H9 (cell line): ENCODE data around the gene OPRL1. TPM values are rescaled to one million over a fixed set of nuclear protein-coding genes. Genes with fewer than 3 reads are reported as not detected.
A peak's percentile ranks its signal among the peaks of the same experiment; 100 is the strongest.

Experiments used
- DNase-seq: peaks from one replicate; pipeline ENCODE4 v3.0.0-alpha.2; 2017
- H2AFZ ChIP-seq: one replicate; pipeline ENCODE4 v1.6.1; 2013; ENCODE audit warnings: mild to moderate bottlenecking, low read length, control low read depth, moderate library complexity
- H2AK5ac ChIP-seq: 2 replicates; pipeline ENCODE4 v1.6.1; 2013; ENCODE audit warnings: low read length, control low read depth, mixed read lengths; ENCODE audit not compliant: insufficient read length
- H2BK120ac ChIP-seq: one replicate; pipeline ENCODE4 v1.6.1; 2013; ENCODE audit warnings: low read depth, mild to moderate bottlenecking, low read length, control low read depth, inconsistent platforms; ENCODE audit not compliant: poor library complexity, severe bottlenecking
- H2BK12ac ChIP-seq: 2 replicates; pipeline ENCODE4 v1.6.1; 2013; ENCODE audit warnings: low read length, control low read depth, mixed read lengths, low read depth; ENCODE audit not compliant: insufficient read length
- H2BK15ac ChIP-seq: 2 replicates; pipeline ENCODE4 v1.6.1; 2013; ENCODE audit warnings: low read depth, low read length, control low read depth
- H2BK20ac ChIP-seq: one replicate; pipeline ENCODE4 v1.6.1; 2013; ENCODE audit warnings: low read depth, mild to moderate bottlenecking, low read length, control low read depth, inconsistent platforms; ENCODE audit not compliant: poor library complexity, severe bottlenecking
- H2BK5ac ChIP-seq: 2 replicates; pipeline ENCODE4 v1.6.1; 2013; ENCODE audit warnings: low read length, control low read depth, mixed read lengths; ENCODE audit not compliant: insufficient read length
- H3K14ac ChIP-seq: 2 replicates; pipeline ENCODE4 v1.6.1; 2013; ENCODE audit warnings: low read length, control low read depth; ENCODE audit not compliant: insufficient read depth
- H3K18ac ChIP-seq: 2 replicates; pipeline ENCODE4 v1.6.1; 2013; ENCODE audit warnings: low read depth, mild to moderate bottlenecking, mixed read lengths, low read length, control low read depth; ENCODE audit not compliant: insufficient read length
- H3K23ac ChIP-seq: 2 replicates; pipeline ENCODE4 v1.6.1; 2013; ENCODE audit warnings: low read length, control low read depth, mixed read lengths, low read depth; ENCODE audit not compliant: insufficient read length
- H3K23me2 ChIP-seq: 2 replicates; pipeline ENCODE4 v1.6.1; 2013; ENCODE audit warnings: low read depth, mild to moderate bottlenecking, mixed read lengths, low read length, control low read depth; ENCODE audit not compliant: insufficient read length, poor library complexity, severe bottlenecking
- H3K27ac ChIP-seq: 2 replicates; pipeline ENCODE4 v1.5.1; 2013; ENCODE audit warnings: low read length, control low read depth, mixed read lengths, low read depth; ENCODE audit not compliant: insufficient read length
- H3K27me3 ChIP-seq: 2 replicates; pipeline ENCODE4 v1.6.1; 2013; ENCODE audit warnings: low read length, control low read depth, inconsistent platforms; ENCODE audit not compliant: insufficient read depth
- H3K4ac ChIP-seq: 2 replicates; pipeline ENCODE4 v1.6.1; 2013; ENCODE audit warnings: low read depth, mild to moderate bottlenecking, control low read depth, inconsistent platforms, low read length, moderate library complexity
- H3K4me1 ChIP-seq: 2 replicates; pipeline ENCODE4 v1.6.1; 2013; ENCODE audit warnings: low read length, control low read depth, inconsistent platforms; ENCODE audit not compliant: insufficient read depth
- H3K4me2 ChIP-seq: 2 replicates; pipeline ENCODE4 v1.6.1; 2013; ENCODE audit warnings: low read length, control low read depth, mixed read lengths; ENCODE audit not compliant: insufficient read length, insufficient read depth
- H3K56ac ChIP-seq: 2 replicates; pipeline ENCODE4 v1.6.1; 2013; ENCODE audit warnings: low read depth, mild to moderate bottlenecking, mixed read lengths, low read length, control low read depth; ENCODE audit not compliant: insufficient read length
- H3K79me1 ChIP-seq: 2 replicates; pipeline ENCODE4 v1.6.1; 2013; ENCODE audit warnings: low read depth, mild to moderate bottlenecking, moderate library complexity, low read length, control low read depth, inconsistent platforms; ENCODE audit not compliant: insufficient read depth, poor library complexity, severe bottlenecking
- H3K79me2 ChIP-seq: 2 replicates; pipeline ENCODE4 v1.6.1; 2013; ENCODE audit warnings: low read length, control low read depth, inconsistent platforms; ENCODE audit not compliant: insufficient read depth
- H3K9ac ChIP-seq: 2 replicates; pipeline ENCODE4 v1.6.1; 2013; ENCODE audit warnings: low read length, control low read depth, mixed read lengths; ENCODE audit not compliant: insufficient read length; ENCODE audit errors: extremely low read depth
- H3K9me3 ChIP-seq: one replicate; pipeline ENCODE4 v1.6.1; 2013; ENCODE audit warnings: low read depth, low read length, inconsistent platforms; ENCODE audit not compliant: control insufficient read depth
- H3T11ph ChIP-seq: one replicate; pipeline ENCODE4 v1.6.1; 2013; ENCODE audit warnings: mild to moderate bottlenecking, low read length, control low read depth, inconsistent platforms
- H4K20me1 ChIP-seq: one replicate; pipeline ENCODE4 v1.6.1; 2013; ENCODE audit not compliant: control insufficient read depth, insufficient read length, insufficient read depth
- H4K5ac ChIP-seq: 2 replicates; pipeline ENCODE4 v1.6.1; 2013; ENCODE audit warnings: low read depth, mild to moderate bottlenecking, mixed read lengths, low read length, control low read depth; ENCODE audit not compliant: insufficient read length
- H4K8ac ChIP-seq: replicated peaks from 2 replicates; pipeline ENCODE4 v1.6.1; 2013; ENCODE audit warnings: low read length, control low read depth, mixed read lengths, low read depth; ENCODE audit not compliant: insufficient read length
- H4K91ac ChIP-seq: 2 replicates; pipeline ENCODE4 v1.6.1; 2013; ENCODE audit warnings: low read depth, mild to moderate bottlenecking, moderate library complexity, mixed read lengths, low read length, control low read depth; ENCODE audit not compliant: insufficient read length
- H3K27ac Mint-ChIP-seq, 3 experiments: 2 replicates in 2 of 3; 3 replicates in 1 of 3; pipeline ENCODE4 v1.8.0; 2020 to 2021; ENCODE audit warnings: mixed read lengths in 3 of 3, mild to moderate bottlenecking in 1 of 3, moderate library complexity in 1 of 3
- H3K27me3 Mint-ChIP-seq: 2 replicates; pipeline ENCODE4 v1.8.0; 2021; ENCODE audit warnings: low read depth, mild to moderate bottlenecking, moderate library complexity, mixed read lengths
- H3K36me3 Mint-ChIP-seq, 3 experiments: 2 replicates in 2 of 3; 3 replicates in 1 of 3; pipeline ENCODE4 v1.8.0; 2020 to 2021; ENCODE audit warnings: low read depth in 3 of 3, mixed read lengths in 3 of 3; ENCODE audit not compliant: insufficient read depth in 1 of 3
- H3K4me1 Mint-ChIP-seq, 2 experiments: 2 replicates each; pipeline ENCODE4 v1.8.0; 2020; ENCODE audit warnings: mixed read lengths in 2 of 2
- H3K4me3 Mint-ChIP-seq, 2 experiments: 2 replicates in 1 of 2; 3 replicates in 1 of 2; pipeline ENCODE4 v1.8.0; 2020 to 2021; ENCODE audit warnings: mild to moderate bottlenecking in 2 of 2, mixed read lengths in 2 of 2, moderate library complexity in 1 of 2
- H3K9me3 Mint-ChIP-seq, 2 experiments: 2 replicates in 1 of 2; 3 replicates in 1 of 2; pipeline ENCODE4 v1.8.0; 2020; ENCODE audit warnings: mild to moderate bottlenecking in 2 of 2, mixed read lengths in 2 of 2, moderate library complexity in 1 of 2
- WGBS: extraction: QIAGEN DNeasy Blood & Tissue Kit; methylation state at CpG from one replicate; pipeline ENCODE4 v1.1.7; 2013; ENCODE audit warnings: missing lambda C conversion rate, low lambda C conversion rate, mixed read lengths; ENCODE audit not compliant: insufficient read length; ENCODE audit errors: extremely low coverage; 5-methylcytosine and 5-hydroxymethylcytosine counted together
- total RNA-seq: library from RNA; stranded (reverse); gene quantifications from 2 replicates; pipeline ENCODE4 v1.2.1, GENCODE V29; 2021
- TF ChIP-seq, protein P1 (sequence below): fragments of 200-600 bp; sonication (generic); conservative IDR thresholded peaks from 3 replicates; pipeline ENCODE4 v1.8.0; 2021; ENCODE audit warnings: antibody characterized with exemption, mild to moderate bottlenecking

Gene OPRL1
- total RNA-seq, 1 experiment from 2014 or later = 0.90 TPM

DNA sequence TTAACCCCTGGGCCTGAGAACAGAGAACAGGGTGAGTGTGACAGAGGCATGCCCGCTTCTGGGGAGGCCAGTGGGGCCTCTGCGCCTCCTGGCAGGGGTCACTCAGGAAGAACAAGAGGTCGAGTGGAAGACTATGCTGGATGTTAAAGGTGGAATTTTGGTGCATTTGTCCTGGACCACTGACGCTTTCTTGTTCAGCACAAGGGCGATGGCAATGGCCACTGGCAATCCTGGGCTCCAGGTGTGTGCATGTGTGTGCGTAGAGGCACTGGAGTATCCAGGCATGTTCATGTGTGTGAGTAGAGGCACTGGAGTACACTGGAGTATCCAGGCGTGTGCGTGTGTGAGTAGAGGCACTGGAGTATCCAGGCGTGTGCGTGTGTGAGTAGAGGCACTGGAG lies 51.0 kb downstream of the OPRL1 start:
- H4K91ac ChIP-seq = no peak overlapping the region
- Mint-ChIP-seq H3K4me1 (peaks cover 0 to 3% of the 10 kb centered on the region in 2 experiments; a peak in 1 of 4 replicates), H3K27ac (no peak overlapping the region), H3K4me3 (peak overlapping the region in 1 of 2 experiments; percentile 7; a peak in 1 of 5 replicates), H3K27me3 (peaks cover 21% of the 10 kb centered on the region), H3K36me3 (no peaks in the 10 kb centered on the region; a peak in 2 of 7 replicates), H3K9me3 (peaks cover 6 to 10% of the 10 kb centered on the region in 2 experiments)
- DNase-seq = no peak
- no peak overlapping the region for H3K4ac ChIP-seq
- H3K9me3 ChIP-seq = no peaks in the 10 kb centered on the region
- no peaks in the 10 kb centered on the region for H3K4me1 ChIP-seq
- H3K23me2 ChIP-seq = no peaks in the 10 kb centered on the region
- TF ChIP-seq, protein P1, sequence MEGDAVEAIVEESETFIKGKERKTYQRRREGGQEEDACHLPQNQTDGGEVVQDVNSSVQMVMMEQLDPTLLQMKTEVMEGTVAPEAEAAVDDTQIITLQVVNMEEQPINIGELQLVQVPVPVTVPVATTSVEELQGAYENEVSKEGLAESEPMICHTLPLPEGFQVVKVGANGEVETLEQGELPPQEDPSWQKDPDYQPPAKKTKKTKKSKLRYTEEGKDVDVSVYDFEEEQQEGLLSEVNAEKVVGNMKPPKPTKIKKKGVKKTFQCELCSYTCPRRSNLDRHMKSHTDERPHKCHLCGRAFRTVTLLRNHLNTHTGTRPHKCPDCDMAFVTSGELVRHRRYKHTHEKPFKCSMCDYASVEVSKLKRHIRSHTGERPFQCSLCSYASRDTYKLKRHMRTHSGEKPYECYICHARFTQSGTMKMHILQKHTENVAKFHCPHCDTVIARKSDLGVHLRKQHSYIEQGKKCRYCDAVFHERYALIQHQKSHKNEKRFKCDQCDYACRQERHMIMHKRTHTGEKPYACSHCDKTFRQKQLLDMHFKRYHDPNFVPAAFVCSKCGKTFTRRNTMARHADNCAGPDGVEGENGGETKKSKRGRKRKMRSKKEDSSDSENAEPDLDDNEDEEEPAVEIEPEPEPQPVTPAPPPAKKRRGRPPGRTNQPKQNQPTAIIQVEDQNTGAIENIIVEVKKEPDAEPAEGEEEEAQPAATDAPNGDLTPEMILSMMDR = no peak
- H3K23ac ChIP-seq = no peak overlapping the region
- no peaks in the 10 kb centered on the region for H4K20me1 ChIP-seq
- WGBS = no CpG with 5 or more reads among the region's 10 CpGs
- no peaks in the 10 kb centered on the region for H3K79me1 ChIP-seq
- H2BK20ac ChIP-seq = no peak overlapping the region
- no peaks in the 10 kb centered on the region for H3K27me3 ChIP-seq
- no peak overlapping the region for H2AK5ac ChIP-seq
- no peak overlapping the region for H2BK5ac ChIP-seq
- no peak overlapping the region for H2BK12ac ChIP-seq
- no peak overlapping the region for H2BK120ac ChIP-seq
- no peak overlapping the region for H4K8ac ChIP-seq
- no peak overlapping the region for H2BK15ac ChIP-seq
- H3K79me2 ChIP-seq = no peaks in the 10 kb centered on the region
- no peak overlapping the region for H3K56ac ChIP-seq
- no peak overlapping the region for H3K9ac ChIP-seq
- no peak overlapping the region for H3K4me2 ChIP-seq
- no peak overlapping the region for H3K27ac ChIP-seq
- no peak overlapping the region for H3K14ac ChIP-seq
- no peak overlapping the region for H4K5ac ChIP-seq
- no peak overlapping the region for H3T11ph ChIP-seq
- H2AFZ ChIP-seq = no peak overlapping the region
- no peak overlapping the region for H3K18ac ChIP-seq
